GM23248 (cell line): ENCODE results near the gene FRMD5. TPM values are rescaled to one million over a fixed set of nuclear protein-coding genes. Genes with fewer than 3 reads are reported as not detected.
"Not testable (repeated sequence)": the region's sequence is repeated elsewhere in the genome, so short reads cannot be mapped to it uniquely, and the experiment has no call there.

Experiments
- DNase-seq: peaks from one replicate; pipeline ENCODE4 v3.0.0-alpha.2; 2015
- H2AFZ ChIP-seq: fragments of 200-600 bp; sonication (generic); 2 replicates; pipeline ENCODE4 v1.6.1; 2016; ENCODE audit warnings: antibody characterized with exemption
- H3F3A ChIP-seq: fragments of 200-600 bp; sonication (generic); 2 replicates; pipeline ENCODE4 v1.6.1; 2016; ENCODE audit warnings: mild to moderate bottlenecking, antibody characterized with exemption, mixed run types; ENCODE audit not compliant: insufficient read depth
- H3K27ac ChIP-seq: fragments of 200-600 bp; sonication (generic); 2 replicates; pipeline ENCODE4 v1.5.1; 2016; ENCODE audit warnings: mild to moderate bottlenecking
- H3K27me3 ChIP-seq: fragments of 200-600 bp; sonication (generic); replicated peaks from 2 replicates; pipeline ENCODE4 v1.6.1; 2016; ENCODE audit warnings: mild to moderate bottlenecking; ENCODE audit not compliant: insufficient read depth
- H3K36me3 ChIP-seq: fragments of 200-600 bp; sonication (generic); 2 replicates; pipeline ENCODE4 v1.6.1; 2016; ENCODE audit warnings: low read depth, mild to moderate bottlenecking
- H3K4me1 ChIP-seq: fragments of 200-600 bp; sonication (generic); 2 replicates; pipeline ENCODE4 v1.6.1; 2016; ENCODE audit warnings: mild to moderate bottlenecking; ENCODE audit not compliant: insufficient read depth
- H3K4me2 ChIP-seq: fragments of 200-600 bp; sonication (generic); one replicate; pipeline ENCODE4 v1.6.1; 2016; ENCODE audit warnings: mild to moderate bottlenecking; ENCODE audit not compliant: unreplicated experiment
- H3K4me3 ChIP-seq: fragments of 200-600 bp; sonication (generic); 2 replicates; pipeline ENCODE4 v1.5.1; 2016; ENCODE audit warnings: mild to moderate bottlenecking
- H3K79me2 ChIP-seq: fragments of 200-600 bp; sonication (generic); 2 replicates; pipeline ENCODE4 v1.6.1; 2016; ENCODE audit warnings: mild to moderate bottlenecking; ENCODE audit not compliant: insufficient read depth
- H3K9ac ChIP-seq: fragments of 200-600 bp; sonication (generic); 2 replicates; pipeline ENCODE4 v1.6.1; 2016; ENCODE audit warnings: mild to moderate bottlenecking
- H3K9me2 ChIP-seq: fragments of 200-600 bp; sonication (generic); 2 replicates; pipeline ENCODE4 v1.6.1; 2016; ENCODE audit warnings: mixed run types, mild to moderate bottlenecking, moderate library complexity; ENCODE audit not compliant: insufficient read depth
- H3K9me3 ChIP-seq: fragments of 200-600 bp; sonication (generic); one replicate; pipeline ENCODE4 v1.6.1; 2017; ENCODE audit warnings: low read depth
- H4K20me1 ChIP-seq: fragments of 200-600 bp; sonication (generic); 2 replicates; pipeline ENCODE4 v1.6.0; 2016; ENCODE audit not compliant: insufficient read depth
- EZH2 ChIP-seq: fragments of 200-600 bp; sonication (generic); IDR thresholded peaks from 2 replicates; pipeline ENCODE4 v1.6.1; 2018; ENCODE audit warnings: antibody characterized with exemption, mild to moderate bottlenecking; ENCODE audit not compliant: insufficient read depth, poor library complexity, severe bottlenecking
- EZH2phosphoT487 ChIP-seq: fragments of 200-600 bp; sonication (generic); IDR thresholded peaks from 2 replicates; pipeline ENCODE4 v1.6.1; 2018; ENCODE audit warnings: antibody characterized with exemption, moderate library complexity, mild to moderate bottlenecking, low read depth; ENCODE audit not compliant: insufficient read depth
- WGBS, 2 experiments: methylation state at CpG; one replicate each; pipeline ENCODE4 v1.1.6; 2015 to 2017; ENCODE audit warnings: low lambda C conversion rate in 2 of 2, low coverage in 1 of 2; ENCODE audit errors: missing lambda C conversion rate in 2 of 2; 5-methylcytosine and 5-hydroxymethylcytosine counted together
- in situ Hi-C: fragments of 300-500 bp; cut with MboI; formaldehyde crosslinking; loops from 2 replicates; pipeline ENCODE4 v1.15.0; 2020
- polyA plus RNA-seq: library from polyadenylated mRNA; unstranded; fragments of >200 nt; fragmentation: Nextera tagmentation; extraction: Ambion mirVana; gene quantifications from 2 replicates; pipeline ENCODE4 v1.2.1, GENCODE V29; 2016
- total RNA-seq: library from RNA; depleted of rRNA; stranded (reverse); fragments of >200 nt; shearing (Covaris generic); gene quantifications from 2 replicates; pipeline ENCODE4 v1.2.3, GENCODE V29; 2014

The FRMD5 gene
- total and polyA plus RNA-seq, 2 experiments from 2014 or later = 0.65 to 2.9 TPM

GRCh38 chr15:44010089-44010488 is 185.0 kb downstream of the FRMD5 start:
- in situ Hi-C loops = no loop called here
- TF ChIP-seq EZH2phosphoT487 (no peak), EZH2 (no peak)
- peaks cover 21% of the 10 kb centered on the region for H3F3A ChIP-seq
- no peak overlapping the region for H3K9ac ChIP-seq
- no peaks in the 10 kb centered on the region for H3K9me2 ChIP-seq
- H3K4me2 ChIP-seq = no peak overlapping the region
- H3K9me3 ChIP-seq = no peaks in the 10 kb centered on the region
- H3K27ac ChIP-seq = no peak overlapping the region
- H3K4me3 ChIP-seq = no peak overlapping the region
- no peak overlapping the region for H2AFZ ChIP-seq
- H3K36me3 ChIP-seq = no peaks in the 10 kb centered on the region
- DNase-seq = peak; percentile 80
- H3K27me3 ChIP-seq = no peaks in the 10 kb centered on the region
- 32% methylated on average over 1 of the region's 1 CpG; no CpG with 5 or more reads in 1 of the 2 experiments for WGBS, 2 experiments
- H3K79me2 ChIP-seq = no peaks in the 10 kb centered on the region
- H4K20me1 ChIP-seq = no peaks in the 10 kb centered on the region
- peaks cover 18% of the 10 kb centered on the region for H3K4me1 ChIP-seq

- Histone ChIP-seq H3K27me3 (no peaks in the 10 kb centered on the region), H3K79me2 (no peaks in the 10 kb centered on the region), H3F3A (peaks cover 21% of the 10 kb centered on the region), H3K4me3 (no peak overlapping the region), H3K9me2 (no peaks in the 10 kb centered on the region), H4K20me1 (no peaks in the 10 kb centered on the region), H3K9me3 (no peaks in the 10 kb centered on the region), H2AFZ (no peak overlapping the region), H3K9ac (no peak overlapping the region), H3K4me2 (no peak overlapping the region), H3K4me1 (peaks cover 18% of the 10 kb centered on the region), H3K27ac (no peak overlapping the region), H3K36me3 (no peaks in the 10 kb centered on the region)
- peak; percentile 82 for DNase-seq
- in situ Hi-C loops = no loop called here
- 56 to 58% methylated on average over 2 of the region's 2 CpGs for WGBS, 2 experiments
- TF ChIP-seq EZH2 = no peak
- no peak for TF ChIP-seq EZH2phosphoT487
Observed at GRCh38 chr15:44009038-44009437, 186.0 kb downstream of the FRMD5 start.

- H4K20me1 ChIP-seq, H3K9me2 ChIP-seq, H3K4me3 ChIP-seq, H3K27ac ChIP-seq, H3K36me3 ChIP-seq, H3K4me1 ChIP-seq, H3K9me3 ChIP-seq, in situ Hi-C loops, H3K79me2 ChIP-seq, H3K9ac ChIP-seq, H3K27me3 ChIP-seq, H3F3A ChIP-seq: not testable (repeated sequence)
- 42 to 46% methylated on average over 6 of the region's 6 CpGs for WGBS, 2 experiments
- H2AFZ ChIP-seq = peak overlapping the region; percentile 16; the same call in 1 of the 2 replicates
- peak; percentile 71 for DNase-seq
- peak overlapping the region; percentile 2 for H3K4me2 ChIP-seq
Observed at GRCh38 chr15:44000248-44000647, 194.8 kb downstream of the FRMD5 start.

GRCh38 chr15:43998607-43999006 is 196.5 kb downstream of the FRMD5 start:
- Histone ChIP-seq H3F3A (peaks cover 3% of the 10 kb centered on the region; the same call in 1 of the 2 replicates), H3K4me3 (no peak overlapping the region), H3K4me2 (peak overlapping the region; percentile 4), H4K20me1 (no peaks in the 10 kb centered on the region), H3K27me3 (no peaks in the 10 kb centered on the region), H3K27ac (no peak overlapping the region), H3K9ac (no peak overlapping the region), H3K4me1 (peaks cover 6% of the 10 kb centered on the region; the same call in 1 of the 2 replicates), H3K9me3 (no peaks in the 10 kb centered on the region), H3K79me2 (no peaks in the 10 kb centered on the region), H2AFZ (peak overlapping the region; percentile 53; the same call in 1 of the 2 replicates), H3K36me3 (no peaks in the 10 kb centered on the region), H3K9me2 (no peaks in the 10 kb centered on the region)
- peak; percentile 58 for DNase-seq
- in situ Hi-C loops = no loop called here
- TF ChIP-seq EZH2 = no peak
- no peak for TF ChIP-seq EZH2phosphoT487
- WGBS, 2 experiments = 18 to 25% methylated on average over 4 of the region's 4 CpGs

- WGBS, 2 experiments = 20 to 21% methylated on average over 2 of the region's 2 CpGs
- no peaks in the 10 kb centered on the region for H3K9me2 ChIP-seq
- no peaks in the 10 kb centered on the region for H3K9me3 ChIP-seq
- H3K9ac ChIP-seq = no peak overlapping the region
- peaks cover 6% of the 10 kb centered on the region; the same call in 1 of the 2 replicates for H3F3A ChIP-seq
- no peaks in the 10 kb centered on the region for H3K36me3 ChIP-seq
- no peak for DNase-seq
- in situ Hi-C loops = no loop called here
- no peak overlapping the region for H2AFZ ChIP-seq
- H3K27ac ChIP-seq = no peak overlapping the region
- no peak overlapping the region for H3K4me3 ChIP-seq
- TF ChIP-seq EZH2 (no peak), EZH2phosphoT487 (no peak)
- no peaks in the 10 kb centered on the region for H3K4me1 ChIP-seq
- H3K27me3 ChIP-seq = no peaks in the 10 kb centered on the region
- no peak overlapping the region for H3K4me2 ChIP-seq
- H3K79me2 ChIP-seq = no peaks in the 10 kb centered on the region
- H4K20me1 ChIP-seq = no peaks in the 10 kb centered on the region
Observed at GRCh38 chr15:43991206-43991605, 203.9 kb downstream of the FRMD5 start.
